CD4-positive, alpha-beta T cell treated with Interleukin-21 for 1 hour (primary cell): ENCODE data around the gene EIF4E2.
"Not testable (repeated sequence)": the region's sequence is repeated elsewhere in the genome, so short reads cannot be mapped to it uniquely, and the experiment has no call there.

Experiments
- DNase-seq: peaks from one replicate; pipeline ENCODE4 v3.0.0-alpha.2; 2020

The EIF4E2 gene

GRCh38 chr2:232570481-232570880 is 20.0 kb downstream of the EIF4E2 start:
- DNase-seq, result not testable (repeated sequence)

GRCh38 chr2:232571026-232571474 is 20.6 kb downstream of the EIF4E2 start:
- no peak for DNase-seq

- DNase-seq, result no peak
These were observed 22.6 kb downstream of the EIF4E2 start for GRCh38 chr2:232573042-232573441.

- no peak for DNase-seq
These were observed 23.4 kb downstream of the EIF4E2 start for GRCh38 chr2:232573771-232574435.

GRCh38 chr2:232574674-232575403 is 24.4 kb downstream of the EIF4E2 start:
- no peak for DNase-seq

GRCh38 chr2:232575404-232575746 is 24.9 kb downstream of the EIF4E2 start:
- no peak for DNase-seq

GRCh38 chr2:232576995-232577394 is 26.5 kb downstream of the EIF4E2 start:
- DNase-seq, result no peak

- no peak for DNase-seq
These were observed 27.4 kb downstream of the EIF4E2 start for GRCh38 chr2:232577841-232578240.

GRCh38 chr2:232578626-232579025 is 28.1 kb downstream of the EIF4E2 start:
- no peak for DNase-seq

GRCh38 chr2:232580648-232580981 is 30.1 kb downstream of the EIF4E2 start:
- DNase-seq, result no peak

- DNase-seq, result no peak
These were observed 31.2 kb downstream of the EIF4E2 start for GRCh38 chr2:232581725-232582124.

GRCh38 chr2:232584238-232584637 is 33.7 kb downstream of the EIF4E2 start:
- DNase-seq, result no peak

- no peak for DNase-seq
These were observed 36.5 kb downstream of the EIF4E2 start for GRCh38 chr2:232586943-232587505.

GRCh38 chr2:232587512-232587911 is 37.0 kb downstream of the EIF4E2 start:
- DNase-seq, result no peak

GRCh38 chr2:232588031-232588430 is 37.5 kb downstream of the EIF4E2 start:
- no peak for DNase-seq

- no peak for DNase-seq
These were observed 38.4 kb downstream of the EIF4E2 start for GRCh38 chr2:232588680-232589585.

- no peak for DNase-seq
These were observed 42.4 kb downstream of the EIF4E2 start for GRCh38 chr2:232592772-232593395.

- no peak for DNase-seq
These were observed 43.5 kb downstream of the EIF4E2 start for GRCh38 chr2:232593982-232594381.

GRCh38 chr2:232597362-232598079 is 47.0 kb downstream of the EIF4E2 start:
- DNase-seq, result no peak

- no peak for DNase-seq
These were observed 47.8 kb downstream of the EIF4E2 start for GRCh38 chr2:232598293-232598692.

GRCh38 chr2:232600053-232600773 is 49.7 kb downstream of the EIF4E2 start:
- no peak for DNase-seq
